ENCODE results near the gene CLDN14.

The CLDN14 gene

GRCh38 chr21:36461277-36461917, 18.5 kb downstream of the CLDN14 start:
- no peak for DNase-seq (ENCODE audit: low spot score)
- TF ChIP-seq CTCF (IDR thresholded peaks at IDR 0.05; ENCODE audit: borderline replicate concordance, control extremely low read depth, extremely low read depth, insufficient read depth, missing control alignments) = no peak
- in situ Hi-C loops (cut with MboI; ENCODE audit: low sequenced_read_pairs, unreplicated experiment) = no loop called here

- no peak for DNase-seq (ENCODE audit: low spot score)
- in situ Hi-C loops (cut with MboI; ENCODE audit: low sequenced_read_pairs, unreplicated experiment) = no loop called here
- no peak for TF ChIP-seq CTCF (IDR thresholded peaks at IDR 0.05; ENCODE audit: borderline replicate concordance, control extremely low read depth, extremely low read depth, insufficient read depth, missing control alignments)
Measured at GRCh38 chr21:36460866-36461265, 19.1 kb downstream of the CLDN14 start.

DNA sequence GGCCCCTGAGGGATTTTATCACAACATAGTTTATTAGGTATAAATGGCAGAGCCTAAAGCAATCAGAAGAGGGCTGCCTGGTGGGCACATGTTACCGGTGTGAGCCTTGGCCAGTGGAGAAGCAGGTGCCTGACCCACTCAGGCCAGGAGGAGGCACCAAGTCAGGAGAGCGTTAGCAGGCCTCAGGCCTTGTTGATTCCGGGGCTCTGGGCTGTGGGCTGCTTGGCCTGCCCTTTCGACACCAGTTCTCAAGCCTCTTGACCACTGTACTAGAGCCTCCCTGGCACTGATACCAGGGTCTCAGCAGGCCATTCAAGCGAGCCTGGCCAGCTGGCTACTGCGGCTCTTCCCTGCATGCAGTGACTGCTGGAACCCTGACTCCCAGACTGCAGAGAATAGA, 20.8 kb downstream of the CLDN14 start:
- in situ Hi-C loops (cut with MboI; ENCODE audit: low sequenced_read_pairs, unreplicated experiment) = no loop called here
- TF ChIP-seq CTCF (IDR thresholded peaks at IDR 0.05; ENCODE audit: borderline replicate concordance, control extremely low read depth, extremely low read depth, insufficient read depth, missing control alignments) = no peak

DNA sequence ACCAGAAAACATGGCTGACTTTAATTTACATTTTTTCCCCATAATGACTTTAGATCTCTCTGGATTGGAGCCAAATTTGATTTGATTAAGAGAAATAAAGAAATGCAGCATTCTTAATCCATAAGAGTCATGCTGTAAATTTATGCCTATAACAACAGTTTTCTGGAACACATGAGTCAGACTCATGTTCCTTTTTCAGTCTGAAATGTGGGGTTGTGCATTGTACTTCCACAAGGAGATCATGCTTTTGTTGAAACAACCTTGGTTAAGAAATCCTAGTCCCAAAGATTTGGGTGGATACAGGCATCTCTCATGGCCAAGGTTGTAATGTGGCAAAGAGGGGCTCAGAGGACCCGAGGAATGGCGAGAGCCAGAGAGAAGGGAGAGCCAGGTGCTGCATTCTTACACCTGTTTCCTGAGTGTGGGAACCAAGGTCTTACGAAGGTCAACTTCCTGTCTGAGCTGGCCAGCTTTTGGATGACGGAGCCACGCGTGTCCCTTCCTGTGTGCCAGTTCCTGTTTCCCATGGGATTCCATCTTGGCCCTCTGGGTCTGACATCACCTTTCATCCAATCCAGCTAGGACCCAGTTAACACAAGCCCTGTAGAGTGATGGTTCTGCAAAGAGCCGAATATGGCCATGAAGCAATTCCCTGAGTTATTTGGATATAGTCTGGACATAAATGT, 23.1 kb downstream of the CLDN14 start:
- no peak for TF ChIP-seq CTCF (IDR thresholded peaks at IDR 0.05; ENCODE audit: borderline replicate concordance, control extremely low read depth, extremely low read depth, insufficient read depth, missing control alignments)
- in situ Hi-C loops (cut with MboI; ENCODE audit: low sequenced_read_pairs, unreplicated experiment) = no loop called here
- no peak for DNase-seq (ENCODE audit: low spot score)

More for the DNA sequence above, 20.8 kb downstream of the CLDN14 start:
- no peak for DNase-seq (ENCODE audit: low spot score)

DNA sequence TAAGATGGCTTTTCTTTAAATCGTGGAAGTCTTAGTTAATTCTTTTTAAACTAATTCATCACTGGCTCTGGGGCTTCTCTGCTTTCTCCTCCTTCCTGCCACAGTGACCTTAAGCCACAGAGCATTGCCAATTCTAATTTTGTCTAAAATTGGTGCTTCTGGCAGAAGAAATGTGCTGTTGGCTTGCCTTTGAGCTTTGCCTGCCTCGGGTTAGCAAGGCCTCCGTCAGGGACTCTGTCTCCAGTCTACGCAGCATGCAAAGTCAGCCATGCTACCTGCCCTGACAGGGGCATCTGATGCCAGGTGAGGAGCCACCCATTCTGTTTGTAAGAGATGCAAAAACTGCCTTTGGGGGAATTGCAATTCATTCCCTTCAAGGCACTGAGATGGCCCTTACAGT, 25.2 kb downstream of the CLDN14 start:
- TF ChIP-seq CTCF (IDR thresholded peaks at IDR 0.05; ENCODE audit: borderline replicate concordance, control extremely low read depth, extremely low read depth, insufficient read depth, missing control alignments) = no peak
- no peak for DNase-seq (ENCODE audit: low spot score)

GRCh38 chr21:36454093-36454531, 25.8 kb downstream of the CLDN14 start:
- no peak for TF ChIP-seq CTCF (IDR thresholded peaks at IDR 0.05; ENCODE audit: borderline replicate concordance, control extremely low read depth, extremely low read depth, insufficient read depth, missing control alignments)
- no peak for DNase-seq (ENCODE audit: low spot score)
- in situ Hi-C loops (cut with MboI; ENCODE audit: low sequenced_read_pairs, unreplicated experiment) = no loop called here

More for the DNA sequence above, 25.2 kb downstream of the CLDN14 start:
- in situ Hi-C loops (cut with MboI; ENCODE audit: low sequenced_read_pairs, unreplicated experiment) = no loop called here

Data from GM13976 (cell line).